Right ventricle myocardium superior (tissue), 1 donor: ENCODE data around the gene ADAMTS20. TPM values are rescaled to one million over a fixed set of nuclear protein-coding genes. Genes with fewer than 3 reads are reported as not detected.
"Not testable (repeated sequence)": the region's sequence is repeated elsewhere in the genome, so short reads cannot be mapped to it uniquely, and the experiment has no call there.

Experiments used
- ATAC-seq: fragments of 200-7000 bp; cut with Tn5 transposase; one replicate; pipeline ENCODE4 v1.9.1; 2020; ENCODE audit warnings: mild to moderate bottlenecking; ENCODE audit not compliant: poor library complexity
- DNase-seq: peaks from one replicate; pipeline ENCODE4 v3.0.0-alpha.2; 2020
- intact Hi-C: fragments of 100-400 bp; cut with DNase I; formaldehyde crosslinking; loops from one replicate; pipeline ENCODE4 v1.11.2; 2022
- long read RNA-seq: library from polyadenylated mRNA; unstranded; transcript quantifications from one replicate; pipeline ENCODE4 v2.0.0, GENCODE V29; 2021
- total RNA-seq: library from RNA; stranded (reverse); fragmentation: NEBNext Ultra II Directional; extraction: Animal tissue kit (Norgen Biotek cat#: 25700); gene quantifications from one replicate; pipeline ENCODE4 v1.2.1, GENCODE V29; 2021
- donor health status: DM: no; HTN: yes; CAD: no; lungs with severe emphysema.

Gene ADAMTS20
- not detected for total RNA-seq
- long read RNA-seq = 0 reads

- DNase-seq (no peak), ATAC-seq (no peak)
- intact Hi-C loops = no loop called here
Measured at GRCh38 chr12:43551971-43552559, at the start of gene ADAMTS20. ADAMTS20 (minus strand) TSS chr12:43552203; CDS start chr12:43551921, 282 bp downstream.

- intact Hi-C loops = no loop called here
- no peak for DNase-seq
- ATAC-seq = no peak
Measured at GRCh38 chr12:43599708-43600107, 47.7 kb upstream of the ADAMTS20 start.

DNA sequence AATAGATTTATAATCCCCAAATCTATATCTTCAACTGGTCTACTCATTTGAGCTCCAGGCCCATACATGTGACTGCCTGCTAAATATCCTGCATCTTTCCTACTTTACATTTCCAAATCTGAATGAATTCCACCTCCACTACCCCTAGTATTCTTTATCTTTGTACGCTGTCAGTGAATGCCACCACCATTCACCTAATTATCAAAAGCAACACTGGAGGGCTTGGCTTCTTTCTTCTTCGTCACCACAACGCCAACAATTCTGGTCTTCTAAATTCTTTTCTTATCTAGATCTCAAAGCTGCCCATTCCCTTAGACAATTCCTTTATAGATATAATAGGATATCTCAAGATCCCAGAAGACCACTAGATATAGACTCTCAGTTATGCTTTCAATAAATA, 47.1 kb upstream of the ADAMTS20 start:
- DNase-seq (no peak), ATAC-seq (no peak)

DNA sequence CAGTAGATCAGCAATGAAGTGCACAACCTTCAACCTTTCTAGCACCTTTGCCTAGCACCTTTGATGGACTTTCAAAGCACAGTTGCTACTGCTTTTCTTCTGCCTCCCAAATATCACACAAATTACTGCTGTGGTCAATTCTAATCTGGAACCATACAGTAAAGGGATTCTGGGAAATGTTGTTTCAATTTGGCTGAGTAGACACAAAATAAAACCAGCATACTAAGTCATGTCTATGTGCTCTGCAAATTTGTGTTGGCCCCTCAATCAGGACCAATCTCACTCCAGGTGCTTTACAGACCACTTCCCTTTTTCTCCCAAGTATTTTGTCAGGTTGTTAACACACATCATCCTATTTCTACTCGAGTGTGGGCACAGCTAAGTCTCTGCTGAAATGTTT, 38.3 kb upstream of the ADAMTS20 start:
- intact Hi-C loops = no loop called here
- ATAC-seq = no peak
- DNase-seq = no peak

More for the DNA sequence above, 47.1 kb upstream of the ADAMTS20 start:
- intact Hi-C loops = no loop called here

DNA sequence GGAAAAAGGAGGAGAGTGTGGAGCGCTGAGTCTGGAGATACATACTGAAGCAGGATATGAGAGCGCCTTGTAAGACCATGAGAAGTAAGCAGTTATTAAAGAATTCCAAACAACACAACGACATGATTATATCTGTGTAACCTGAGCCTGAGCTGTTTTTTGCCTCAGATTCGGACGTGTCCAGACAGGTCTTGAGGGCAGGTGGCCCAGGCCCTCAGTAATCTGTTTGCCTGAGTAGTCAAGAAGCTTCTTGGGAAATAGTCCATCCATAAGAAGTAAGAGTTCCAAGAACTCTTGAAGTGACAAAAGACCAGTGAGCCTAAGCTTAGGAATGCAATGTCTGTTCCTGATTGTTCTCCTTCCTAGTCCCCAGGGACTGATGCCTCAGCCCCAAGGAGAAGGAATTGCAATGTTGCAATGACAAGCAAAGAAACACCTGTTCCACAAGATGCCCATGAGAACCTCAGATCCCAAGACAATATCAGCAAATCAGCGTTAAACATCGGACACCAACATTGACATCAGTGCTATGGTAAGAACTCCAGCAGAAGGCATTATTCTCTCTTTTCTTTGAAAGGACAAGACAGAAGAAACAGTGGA, 34.7 kb upstream of the ADAMTS20 start:
- intact Hi-C loops = no loop called here
- DNase-seq = no peak
- no peak for ATAC-seq

- DNase-seq = no peak
- ATAC-seq = no peak
- intact Hi-C loops = no loop called here
Measured at GRCh38 chr12:43585676-43586075, 33.7 kb upstream of the ADAMTS20 start.

DNA sequence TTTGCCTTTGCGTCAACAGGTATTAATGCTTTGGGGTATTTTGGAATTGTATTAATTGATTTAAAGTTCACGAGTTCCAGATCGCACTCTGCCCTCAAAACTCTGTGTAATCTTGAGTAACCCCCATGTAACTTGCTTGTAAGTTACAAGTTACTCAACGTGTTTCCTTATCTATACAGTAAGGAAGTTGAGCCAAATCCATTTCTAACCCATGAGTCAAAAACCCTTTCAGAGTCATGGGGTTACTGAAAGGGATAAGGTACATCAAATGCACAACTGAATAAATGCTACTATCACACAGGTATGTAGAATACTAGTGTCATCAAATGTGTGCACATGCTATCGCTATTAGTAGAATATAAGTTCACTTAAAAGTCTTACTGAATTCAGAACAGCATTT, 28.6 kb upstream of the ADAMTS20 start:
- intact Hi-C loops = no loop called here
- ATAC-seq (no peak), DNase-seq (no peak)

- ATAC-seq = no peak
- DNase-seq = no peak
- intact Hi-C loops = no loop called here
Measured at GRCh38 chr12:43579206-43579605, 27.2 kb upstream of the ADAMTS20 start.

- intact Hi-C loops = no loop called here
- ATAC-seq (no peak), DNase-seq (no peak)
Measured at GRCh38 chr12:43578782-43579181, 26.8 kb upstream of the ADAMTS20 start.

GRCh38 chr12:43577381-43577780, 25.4 kb upstream of the ADAMTS20 start:
- DNase-seq (no peak), ATAC-seq (no peak)
- intact Hi-C loops = no loop called here

- intact Hi-C loops = no loop called here
- ATAC-seq (no peak), DNase-seq (no peak)
Measured at GRCh38 chr12:43576162-43576561, 24.2 kb upstream of the ADAMTS20 start.

GRCh38 chr12:43571885-43572284, 19.9 kb upstream of the ADAMTS20 start:
- ATAC-seq (no peak), DNase-seq (no peak)
- intact Hi-C loops = no loop called here

- intact Hi-C loops = no loop called here
- ATAC-seq = no peak
- no peak for DNase-seq
Measured at GRCh38 chr12:43556057-43556456, 4.1 kb upstream of the ADAMTS20 start.

DNA sequence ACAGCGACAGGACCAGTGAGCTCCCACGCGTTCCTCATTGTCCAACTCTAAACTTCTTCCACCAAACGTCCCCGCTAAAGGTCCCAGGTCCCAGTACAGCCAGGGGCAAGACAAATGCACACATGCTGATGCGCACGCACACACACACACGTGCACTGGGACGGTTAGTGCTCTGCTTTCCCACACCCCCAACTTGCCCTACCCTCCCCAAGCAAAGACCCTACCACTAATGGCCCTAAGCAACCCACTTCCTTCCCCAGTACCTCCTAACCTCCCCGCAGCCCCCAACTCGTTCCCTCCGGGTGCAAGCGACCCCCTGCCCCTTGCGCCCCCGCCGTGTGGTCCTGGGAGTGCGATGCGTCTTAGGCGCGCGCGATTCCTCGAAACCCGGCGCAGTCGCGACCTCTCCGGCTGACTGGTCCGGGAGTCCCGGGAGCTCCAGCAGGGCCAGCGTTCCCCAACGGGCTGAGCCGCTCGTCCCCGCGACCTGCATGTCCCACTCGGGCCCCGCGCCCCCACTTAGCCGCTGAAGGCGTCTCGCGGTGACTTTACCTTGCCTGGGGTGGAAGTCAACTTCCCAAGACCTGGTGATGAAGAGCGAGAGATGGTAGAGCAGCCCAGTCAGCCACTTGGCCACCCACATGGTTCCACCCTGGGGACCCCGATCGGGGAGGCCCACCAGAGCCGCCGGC, 578 bp downstream of the ADAMTS20 start:
- intact Hi-C loops = no loop called here
- DNase-seq (no peak), ATAC-seq (no peak)

DNA sequence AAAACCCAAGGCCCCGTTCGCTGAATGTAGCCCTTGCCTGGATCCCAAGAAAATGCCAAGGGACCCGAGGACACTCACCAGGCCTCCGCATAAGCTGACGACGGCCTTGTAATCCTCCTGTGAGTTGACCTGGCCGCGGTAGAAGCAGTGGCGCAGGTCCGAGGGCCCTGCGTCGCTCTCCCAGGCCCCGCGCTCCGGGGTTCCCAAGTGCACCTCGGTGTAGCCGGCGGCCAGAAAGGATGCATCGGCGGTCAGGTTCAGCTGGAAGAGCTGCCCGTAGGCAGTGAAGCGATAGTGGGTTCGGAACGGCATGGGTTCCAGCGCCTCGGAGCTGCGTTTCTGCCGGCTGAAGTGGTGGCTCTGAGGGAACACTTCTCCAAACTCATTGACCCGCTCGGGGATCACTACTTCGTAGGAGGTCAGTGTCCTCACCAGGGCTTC, 1.2 kb downstream of the ADAMTS20 start:
- ATAC-seq = no peak
- DNase-seq = no peak
- intact Hi-C loops = no loop called here

GRCh38 chr12:43544703-43545102, 7.3 kb downstream of the ADAMTS20 start:
- ATAC-seq = no peak
- no peak for DNase-seq
- intact Hi-C loops = no loop called here

DNA sequence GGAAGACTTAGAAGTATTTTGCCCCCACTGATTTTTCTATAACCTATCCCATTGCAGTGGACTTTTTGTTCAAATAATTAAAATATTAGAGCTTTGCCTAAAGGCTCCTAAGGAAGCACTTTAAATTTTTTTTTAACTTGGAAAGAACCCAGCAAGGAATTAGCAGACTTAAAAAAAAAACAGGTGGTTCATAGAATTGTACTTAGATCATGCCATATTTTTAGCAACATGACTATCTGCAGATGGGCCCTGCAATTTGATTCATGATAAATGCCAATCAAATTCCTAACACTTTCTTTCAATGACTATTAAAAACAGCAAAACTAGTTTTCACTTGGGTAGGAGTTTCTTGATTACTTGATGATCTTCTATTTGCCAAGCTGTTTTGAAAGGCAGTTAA, 11.5 kb downstream of the ADAMTS20 start:
- intact Hi-C loops = no loop called here
- no peak for DNase-seq
- ATAC-seq = no peak

DNA sequence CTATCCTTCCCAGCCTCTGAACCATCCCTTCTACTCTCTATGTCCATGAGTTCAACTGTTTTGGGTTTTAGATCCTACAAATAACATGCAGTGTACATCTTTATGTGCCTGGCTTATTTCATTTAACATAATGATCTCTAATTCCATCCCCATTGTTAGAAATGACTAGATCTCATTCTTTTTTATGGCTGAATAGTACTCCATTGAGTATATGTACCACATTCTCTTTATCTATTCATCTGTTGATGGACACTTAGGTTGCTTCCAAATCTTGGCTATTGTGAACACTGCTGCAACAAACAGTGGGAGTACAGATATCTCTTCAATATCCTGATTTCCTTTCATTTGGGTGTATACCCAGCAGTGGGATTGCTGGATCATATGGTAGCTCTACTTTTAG, 14.3 kb downstream of the ADAMTS20 start:
- ATAC-seq, intact Hi-C loops, DNase-seq: not testable (repeated sequence)

- intact Hi-C loops = no loop called here
- DNase-seq (no peak), ATAC-seq (no peak)
Measured at GRCh38 chr12:43516045-43516444, 36.0 kb downstream of the ADAMTS20 start.

GRCh38 chr12:43501703-43502102, 50.3 kb downstream of the ADAMTS20 start:
- ATAC-seq (no peak), DNase-seq (no peak)
- intact Hi-C loops = no loop called here
